ENCODE data around the gene DNAJB6. TPM values are rescaled to one million over a fixed set of nuclear protein-coding genes. Genes with fewer than 3 reads are reported as not detected.

DNAJB6 gene
- total RNA-seq, 1 donor from 2014 or later = 103 TPM

DNA sequence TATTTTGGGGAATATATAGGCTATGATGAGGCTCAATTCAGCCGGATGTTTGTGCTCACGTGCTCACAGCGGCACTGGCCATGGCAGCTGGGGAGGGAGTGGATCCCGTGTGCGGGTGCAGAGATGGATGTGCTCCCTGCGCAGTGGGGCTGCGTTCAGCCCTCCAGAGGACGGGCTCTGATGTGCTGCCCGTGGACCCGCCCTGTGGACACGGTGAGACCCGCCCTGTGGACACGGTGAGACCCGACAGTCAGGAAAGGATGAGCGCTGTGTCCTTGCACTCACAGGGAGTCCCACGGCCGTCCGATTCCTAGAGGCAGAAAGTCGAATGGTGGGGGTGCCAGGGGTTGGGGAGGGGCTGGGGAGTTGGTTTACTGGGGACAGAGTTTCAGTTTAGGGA, 89.0 kb downstream of the DNAJB6 start:
- TF ChIP-seq, protein P1, sequence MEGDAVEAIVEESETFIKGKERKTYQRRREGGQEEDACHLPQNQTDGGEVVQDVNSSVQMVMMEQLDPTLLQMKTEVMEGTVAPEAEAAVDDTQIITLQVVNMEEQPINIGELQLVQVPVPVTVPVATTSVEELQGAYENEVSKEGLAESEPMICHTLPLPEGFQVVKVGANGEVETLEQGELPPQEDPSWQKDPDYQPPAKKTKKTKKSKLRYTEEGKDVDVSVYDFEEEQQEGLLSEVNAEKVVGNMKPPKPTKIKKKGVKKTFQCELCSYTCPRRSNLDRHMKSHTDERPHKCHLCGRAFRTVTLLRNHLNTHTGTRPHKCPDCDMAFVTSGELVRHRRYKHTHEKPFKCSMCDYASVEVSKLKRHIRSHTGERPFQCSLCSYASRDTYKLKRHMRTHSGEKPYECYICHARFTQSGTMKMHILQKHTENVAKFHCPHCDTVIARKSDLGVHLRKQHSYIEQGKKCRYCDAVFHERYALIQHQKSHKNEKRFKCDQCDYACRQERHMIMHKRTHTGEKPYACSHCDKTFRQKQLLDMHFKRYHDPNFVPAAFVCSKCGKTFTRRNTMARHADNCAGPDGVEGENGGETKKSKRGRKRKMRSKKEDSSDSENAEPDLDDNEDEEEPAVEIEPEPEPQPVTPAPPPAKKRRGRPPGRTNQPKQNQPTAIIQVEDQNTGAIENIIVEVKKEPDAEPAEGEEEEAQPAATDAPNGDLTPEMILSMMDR (IDR thresholded peaks at IDR 0.05) = no peak
- H3K36me3 ChIP-seq = peaks cover 4% of the 10 kb centered on the region
- no peak overlapping the region for H3K4me3 ChIP-seq
- H3K27me3 ChIP-seq (ENCODE audit: low read depth) = no peaks in the 10 kb centered on the region
- no peaks in the 10 kb centered on the region for H3K4me1 ChIP-seq
- ATAC-seq (no peak), DNase-seq (peak; percentile 38)
- H3K9me3 ChIP-seq = no peaks in the 10 kb centered on the region
- H3K27ac ChIP-seq = no peak overlapping the region
- intact Hi-C loops (cut with DNase I) = no loop called here

DNA sequence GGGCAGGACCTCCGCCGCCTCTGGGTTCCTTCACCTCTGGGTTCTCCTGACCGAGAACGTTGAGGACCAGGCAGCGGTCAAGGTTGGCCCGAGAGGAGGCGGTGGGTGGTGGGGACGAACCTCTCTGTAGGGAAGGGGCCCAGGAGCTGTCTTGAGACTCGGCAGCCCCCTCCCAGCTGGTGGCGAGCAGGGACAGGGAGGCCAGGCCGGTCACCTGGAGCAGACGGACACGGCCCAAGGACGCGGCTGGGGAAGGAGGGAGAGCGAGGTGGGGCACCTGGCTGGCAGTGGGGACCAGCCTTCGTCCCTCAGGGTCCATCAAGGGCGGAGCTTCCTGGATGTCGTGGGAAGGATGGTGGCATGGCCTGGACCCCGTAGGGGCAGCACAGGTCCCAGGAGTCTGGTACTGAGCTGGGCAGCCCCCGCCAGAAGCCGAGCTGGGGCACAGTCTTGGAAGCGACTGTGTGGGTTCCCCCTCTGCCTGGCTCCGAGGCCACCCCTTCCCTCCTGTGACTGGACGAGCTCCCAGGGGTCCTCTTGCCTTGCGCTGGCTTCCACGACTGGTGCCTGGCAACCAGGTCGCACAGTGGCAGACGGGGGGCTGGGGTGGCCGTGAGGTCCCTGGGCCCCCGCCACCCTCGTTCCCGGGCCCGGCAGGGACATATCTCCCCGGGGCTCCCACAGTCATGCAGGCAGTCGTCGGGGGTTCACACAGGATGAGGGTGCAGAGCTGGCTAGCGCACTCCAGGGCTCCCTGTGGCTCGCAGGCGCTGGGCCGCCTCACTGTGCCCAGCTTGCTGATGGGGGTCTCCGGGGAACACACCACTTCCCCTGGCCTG, 89.9 kb downstream of the DNAJB6 start:
- intact Hi-C loops (cut with DNase I) = no loop called here
- H3K36me3 ChIP-seq = peaks cover 4% of the 10 kb centered on the region
- H3K9me3 ChIP-seq = no peaks in the 10 kb centered on the region
- no peaks in the 10 kb centered on the region for H3K4me1 ChIP-seq
- H3K27ac ChIP-seq = no peak overlapping the region
- TF ChIP-seq, protein P1 (IDR thresholded peaks at IDR 0.05) = no peak
- DNase-seq (peak; percentile 31), ATAC-seq (no peak)
- H3K27me3 ChIP-seq (ENCODE audit: low read depth) = no peaks in the 10 kb centered on the region
- H3K4me3 ChIP-seq = no peak overlapping the region

DNA sequence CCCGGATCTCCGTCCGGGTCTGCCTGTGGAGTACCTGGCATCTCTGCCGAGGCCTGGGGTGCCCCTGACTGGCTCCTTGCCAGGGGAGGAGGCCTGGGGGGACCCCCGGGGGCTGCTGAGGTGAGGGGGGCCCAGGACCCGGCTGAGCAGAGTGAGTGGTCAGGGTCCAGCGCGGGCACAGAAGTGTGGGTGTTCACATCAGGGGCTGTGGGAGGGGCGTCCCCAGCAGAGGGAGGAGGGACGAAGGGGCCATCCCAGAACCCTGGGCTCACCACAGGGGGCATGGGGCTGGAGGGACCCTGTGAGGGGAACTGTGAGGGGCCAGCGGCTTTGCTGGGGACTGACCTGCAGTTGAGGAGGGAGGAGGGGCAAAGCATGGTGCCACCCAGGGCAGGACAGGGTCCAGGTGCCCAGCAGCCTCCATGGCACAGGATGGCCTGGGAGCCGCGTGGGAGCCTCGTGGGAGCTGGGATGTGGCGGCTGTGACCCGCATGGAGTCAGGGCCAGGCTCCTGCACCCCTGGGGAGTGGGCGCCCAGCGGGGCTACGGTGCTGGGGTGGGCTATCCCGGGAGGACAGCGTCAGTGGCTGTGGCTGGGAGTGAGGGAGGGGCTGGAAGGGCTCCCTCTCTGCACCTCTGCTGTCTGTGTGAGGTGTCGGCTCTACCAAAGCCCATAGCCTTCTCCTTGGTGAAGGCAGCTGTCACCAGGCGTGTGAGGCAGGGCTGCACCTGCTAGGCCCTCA, 91.2 kb downstream of the DNAJB6 start:
- TF ChIP-seq, protein P1 (IDR thresholded peaks at IDR 0.05) = no peak

GRCh38 chr7:157428554-157428945, 91.7 kb downstream of the DNAJB6 start:
- DNase-seq (peak; percentile 36), ATAC-seq (no peak)
- TF ChIP-seq, protein P1 (IDR thresholded peaks at IDR 0.05) = no peak
- Histone ChIP-seq H3K27me3 (ENCODE audit: low read depth) (no peaks in the 10 kb centered on the region), H3K4me1 (peaks cover 9% of the 10 kb centered on the region), H3K27ac (no peak overlapping the region), H3K9me3 (no peaks in the 10 kb centered on the region), H3K36me3 (no peaks in the 10 kb centered on the region), H3K4me3 (no peak overlapping the region)
- intact Hi-C loops (cut with DNase I) = no loop called here

More for the DNA sequence above, 91.2 kb downstream of the DNAJB6 start:
- intact Hi-C loops (cut with DNase I) = no loop called here
- Histone ChIP-seq H3K27me3 (ENCODE audit: low read depth) (no peaks in the 10 kb centered on the region), H3K36me3 (no peaks in the 10 kb centered on the region), H3K4me3 (no peak overlapping the region), H3K9me3 (no peaks in the 10 kb centered on the region), H3K4me1 (peaks cover 9% of the 10 kb centered on the region), H3K27ac (no peak overlapping the region)
- ATAC-seq (no peak), DNase-seq (peak; percentile 38)

DNA sequence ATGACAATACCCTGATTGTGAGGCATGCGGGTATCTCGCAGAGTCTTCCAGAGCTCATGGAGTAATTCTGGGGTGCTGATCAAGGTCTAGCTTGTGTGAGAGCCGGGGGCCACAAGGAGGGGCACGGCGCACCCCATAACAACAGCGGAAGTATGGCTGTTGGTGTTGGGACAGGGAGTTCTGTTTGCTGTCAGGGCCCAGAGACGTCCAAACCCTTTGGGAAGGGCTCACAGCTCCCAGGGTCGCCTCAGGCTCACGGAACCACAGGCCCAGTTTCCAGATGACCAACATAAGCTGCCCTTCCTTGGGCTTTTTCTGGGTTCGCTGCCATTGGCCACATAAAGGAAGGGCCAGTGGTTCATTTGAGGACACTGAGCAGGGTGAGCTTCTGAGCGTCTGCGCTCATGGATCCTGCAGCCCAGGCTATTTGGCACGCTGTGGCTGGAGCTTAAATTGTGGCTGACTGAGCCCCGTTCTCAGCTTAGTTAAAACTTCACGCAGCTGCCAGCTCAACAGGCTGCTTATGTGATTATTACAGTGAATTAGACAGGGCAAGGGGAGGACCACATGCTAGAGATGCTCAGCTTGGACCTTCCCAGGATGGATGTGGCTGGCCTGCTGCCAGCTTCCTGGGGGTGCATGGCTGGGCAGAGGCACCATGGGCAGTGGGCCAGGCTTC, 92.3 kb downstream of the DNAJB6 start:
- H3K36me3 ChIP-seq = no peaks in the 10 kb centered on the region
- no peak overlapping the region for H3K4me3 ChIP-seq
- TF ChIP-seq, protein P1 (IDR thresholded peaks at IDR 0.05) = no peak
- H3K4me1 ChIP-seq = peaks cover 9% of the 10 kb centered on the region
- ATAC-seq (no peak), DNase-seq (peak; percentile 24)
- no peaks in the 10 kb centered on the region for H3K27me3 ChIP-seq (ENCODE audit: low read depth)
- no peaks in the 10 kb centered on the region for H3K9me3 ChIP-seq
- no peak overlapping the region for H3K27ac ChIP-seq
- intact Hi-C loops (cut with DNase I) = no loop called here

All from lower lobe of right lung (tissue), 2 donors.